OCI-LY3 (cell line): ENCODE measurements around the gene TMEM258.

ENCODE experiments used
- H2AFZ ChIP-seq: fragments of 200-600, 300-600 bp; shearing (Covaris generic); 2 replicates; pipeline ENCODE4 v1.6.0; 2014; ENCODE audit warnings: antibody characterized with exemption, low read depth, low read length
- H3K27ac ChIP-seq: fragments of 200-600, 300-600 bp; sonication (generic); 2 replicates; pipeline ENCODE4 v1.5.1; 2014; ENCODE audit warnings: mild to moderate bottlenecking, low read length, moderate library complexity, mixed read lengths
- H3K27me3 ChIP-seq: fragments of 200-600, 300-600 bp; sonication (generic); 2 replicates; pipeline ENCODE4 v1.6.1; 2014; ENCODE audit warnings: low read depth, low read length, mixed read lengths
- H3K36me3 ChIP-seq: fragments of 200-600, 300-600 bp; sonication (generic); replicated peaks from 2 replicates; pipeline ENCODE3; 2014; ENCODE audit warnings: low read depth, low read length, mixed read lengths
- H3K4me1 ChIP-seq: fragments of 300-600, 200-600 bp; sonication (generic); 2 replicates; pipeline ENCODE4 v1.6.1; 2014; ENCODE audit warnings: low read length, mixed read lengths
- H3K4me2 ChIP-seq: fragments of 200-600, 300-600 bp; sonication (generic); 2 replicates; pipeline ENCODE4 v1.6.1; 2014; ENCODE audit warnings: low read length, mixed read lengths
- H3K4me3 ChIP-seq: fragments of 300-600, 200-600 bp; sonication (generic); 2 replicates; pipeline ENCODE4 v1.5.1; 2014; ENCODE audit warnings: antibody characterized with exemption, mild to moderate bottlenecking, low read length, moderate library complexity
- H3K79me2 ChIP-seq: fragments of 300-600, 200-600 bp; shearing (Covaris generic); 2 replicates; pipeline ENCODE4 v1.6.1; 2014; ENCODE audit warnings: mild to moderate bottlenecking, low read length, mixed read lengths
- H3K9ac ChIP-seq: fragments of 300-600, 200-600 bp; shearing (Covaris generic); 2 replicates; pipeline ENCODE4 v1.6.0; 2014; ENCODE audit warnings: mild to moderate bottlenecking, low read length, moderate library complexity
- H3K9me3 ChIP-seq: fragments of 200-600, 300-600 bp; shearing (Covaris generic); 2 replicates; pipeline ENCODE4 v1.6.1; 2014; ENCODE audit warnings: low read length, mixed read lengths; ENCODE audit not compliant: insufficient read depth
- H4K20me1 ChIP-seq: fragments of 200-600, 300-600 bp; sonication (generic); 2 replicates; pipeline ENCODE4 v1.6.1; 2016; ENCODE audit warnings: low read length, mixed read lengths; ENCODE audit not compliant: insufficient read depth
- CTCF ChIP-seq: fragments of 200-600, 300-600 bp; sonication (generic); IDR thresholded peaks from 2 replicates; pipeline ENCODE4 v1.5.1; 2014; ENCODE audit warnings: antibody characterized with exemption, low read length, low read depth
- EZH2phosphoT487 ChIP-seq: fragments of 200-600 bp; shearing (Covaris generic); IDR thresholded peaks from 2 replicates; pipeline ENCODE4 v1.6.1; 2018; ENCODE audit warnings: antibody characterized with exemption, mixed run types, low read depth

The TMEM258 gene

GRCh38 chr11:61769169-61769920, 23.1 kb downstream of the TMEM258 start:
- no peaks in the 10 kb centered on the region for H3K27me3 ChIP-seq
- H3K4me3 ChIP-seq: no peak overlapping the region
- no peaks in the 10 kb centered on the region for H3K36me3 ChIP-seq
- TF ChIP-seq CTCF (no peak), EZH2phosphoT487 (no peak)
- no peaks in the 10 kb centered on the region for H3K9me3 ChIP-seq
- no peak overlapping the region for H3K4me2 ChIP-seq
- H3K9ac ChIP-seq: no peak overlapping the region
- H4K20me1 ChIP-seq: no peaks in the 10 kb centered on the region
- H3K4me1 ChIP-seq: no peaks in the 10 kb centered on the region; the same call in 1 of the 2 replicates
- no peak overlapping the region for H2AFZ ChIP-seq
- no peak overlapping the region for H3K27ac ChIP-seq
- H3K79me2 ChIP-seq: no peaks in the 10 kb centered on the region

- Histone ChIP-seq H3K27ac (no peak overlapping the region), H3K9me3 (no peaks in the 10 kb centered on the region), H3K4me1 (no peaks in the 10 kb centered on the region; the same call in 1 of the 2 replicates), H2AFZ (no peak overlapping the region), H3K27me3 (no peaks in the 10 kb centered on the region), H3K9ac (no peak overlapping the region), H3K4me3 (no peak overlapping the region), H3K36me3 (no peaks in the 10 kb centered on the region), H3K79me2 (no peaks in the 10 kb centered on the region), H4K20me1 (no peaks in the 10 kb centered on the region), H3K4me2 (no peak overlapping the region)
- TF ChIP-seq CTCF (no peak), EZH2phosphoT487 (no peak)
Observed at GRCh38 chr11:61768376-61769076, 23.9 kb downstream of the TMEM258 start.

- Histone ChIP-seq H2AFZ (no peak overlapping the region), H3K9me3 (no peaks in the 10 kb centered on the region), H3K4me3 (no peak overlapping the region), H3K79me2 (no peaks in the 10 kb centered on the region), H3K27me3 (peaks cover 3% of the 10 kb centered on the region; the same call in 1 of the 2 replicates), H3K4me1 (no peaks in the 10 kb centered on the region; the same call in 1 of the 2 replicates), H3K27ac (no peak overlapping the region), H3K36me3 (no peaks in the 10 kb centered on the region), H3K9ac (no peak overlapping the region), H4K20me1 (no peaks in the 10 kb centered on the region), H3K4me2 (no peak overlapping the region)
- TF ChIP-seq EZH2phosphoT487 (no peak), CTCF (no peak)
Observed at GRCh38 chr11:61766353-61766841, 26.0 kb downstream of the TMEM258 start.
